NCI-H187 treated with DMSO at 0.1 percent for 48 hours (cell line): ENCODE measurements around the gene INTS11.

ENCODE experiments used
- DNase-seq: peaks from one replicate; lab custom pipeline; 2025; lab: John Stamatoyannopoulos, UW

INTS11 gene

GRCh38 chr1:1285102-1285571 lies 39.3 kb downstream of the INTS11 start:
- no peak for DNase-seq

- no peak for DNase-seq
These were observed 40.0 kb downstream of the INTS11 start for GRCh38 chr1:1284221-1285101.

- DNase-seq = no peak
These were observed 40.6 kb downstream of the INTS11 start for GRCh38 chr1:1283821-1284220.

GRCh38 chr1:1282998-1283397 lies 41.5 kb downstream of the INTS11 start:
- DNase-seq = no peak

- DNase-seq = no peak
These were observed 42.7 kb downstream of the INTS11 start for GRCh38 chr1:1281533-1282321.

- DNase-seq = no peak
These were observed 43.5 kb downstream of the INTS11 start for GRCh38 chr1:1280782-1281481.

GRCh38 chr1:1279028-1279427 lies 45.4 kb downstream of the INTS11 start:
- DNase-seq = no peak

- no peak for DNase-seq
These were observed 45.8 kb downstream of the INTS11 start for GRCh38 chr1:1278620-1279019.

- no peak for DNase-seq
These were observed 48.6 kb downstream of the INTS11 start for GRCh38 chr1:1275836-1276235.

GRCh38 chr1:1274931-1275431 lies 49.5 kb downstream of the INTS11 start:
- no peak for DNase-seq

- no peak for DNase-seq
These were observed 50.0 kb downstream of the INTS11 start for GRCh38 chr1:1274299-1274930.

GRCh38 chr1:1273512-1274298 lies 50.8 kb downstream of the INTS11 start, which contains the start of gene UBE2J2:
Gene UBE2J2, minus strand, starts transcription at chr1:1273854. Its CDS starts 5,862 bp downstream, at chr1:1267992.
- DNase-seq = peak; percentile 51

GRCh38 chr1:1273209-1273511 lies 51.3 kb downstream of the INTS11 start:
- DNase-seq = no peak

GRCh38 chr1:1272341-1273208 lies 51.9 kb downstream of the INTS11 start:
- DNase-seq = no peak

GRCh38 chr1:1270813-1271212 lies 53.6 kb downstream of the INTS11 start:
- DNase-seq = no peak

- DNase-seq = no peak
These were observed 56.2 kb downstream of the INTS11 start for GRCh38 chr1:1268284-1268682.

- DNase-seq = no peak
These were observed 56.8 kb downstream of the INTS11 start for GRCh38 chr1:1267488-1268283.

GRCh38 chr1:1264868-1265272 lies 59.6 kb downstream of the INTS11 start:
- no peak for DNase-seq

- no peak for DNase-seq
These were observed 60.4 kb downstream of the INTS11 start for GRCh38 chr1:1264026-1264425.
